Measurements from ENCODE around the gene NUMBL.

- TF ChIP-seq, protein P1, sequence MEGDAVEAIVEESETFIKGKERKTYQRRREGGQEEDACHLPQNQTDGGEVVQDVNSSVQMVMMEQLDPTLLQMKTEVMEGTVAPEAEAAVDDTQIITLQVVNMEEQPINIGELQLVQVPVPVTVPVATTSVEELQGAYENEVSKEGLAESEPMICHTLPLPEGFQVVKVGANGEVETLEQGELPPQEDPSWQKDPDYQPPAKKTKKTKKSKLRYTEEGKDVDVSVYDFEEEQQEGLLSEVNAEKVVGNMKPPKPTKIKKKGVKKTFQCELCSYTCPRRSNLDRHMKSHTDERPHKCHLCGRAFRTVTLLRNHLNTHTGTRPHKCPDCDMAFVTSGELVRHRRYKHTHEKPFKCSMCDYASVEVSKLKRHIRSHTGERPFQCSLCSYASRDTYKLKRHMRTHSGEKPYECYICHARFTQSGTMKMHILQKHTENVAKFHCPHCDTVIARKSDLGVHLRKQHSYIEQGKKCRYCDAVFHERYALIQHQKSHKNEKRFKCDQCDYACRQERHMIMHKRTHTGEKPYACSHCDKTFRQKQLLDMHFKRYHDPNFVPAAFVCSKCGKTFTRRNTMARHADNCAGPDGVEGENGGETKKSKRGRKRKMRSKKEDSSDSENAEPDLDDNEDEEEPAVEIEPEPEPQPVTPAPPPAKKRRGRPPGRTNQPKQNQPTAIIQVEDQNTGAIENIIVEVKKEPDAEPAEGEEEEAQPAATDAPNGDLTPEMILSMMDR (conservative IDR thresholded peaks at IDR 0.05), result no peak
- no peak for TF ChIP-seq EZH2 (IDR thresholded peaks at IDR 0.05; ENCODE audit: low read depth)
These were observed 26.5 kb downstream of the NUMBL start for GRCh38 chr19:40663695-40664692.

All from PC-9 (cell line).